K562 (cell line): ENCODE results near the gene OR52R1.
A peak's percentile ranks its signal among the peaks of the same experiment; 100 is the strongest.

Experiments
- CTCF ChIP-seq, 3 experiments: IDR thresholded peaks in 2 of 3; conservative IDR thresholded peaks in 1 of 3; 2 replicates each; pipeline ENCODE4 v1.5.1; 2011 to 2012; ENCODE audit warnings: low read length in 3 of 3, mild to moderate bottlenecking in 3 of 3, control low read depth in 2 of 3, improper control_type of control experiment in 1 of 3, inconsistent platforms in 1 of 3, low read depth in 1 of 3, mixed read lengths in 1 of 3, moderate library complexity in 1 of 3; ENCODE audit not compliant: insufficient read depth in 2 of 3
- HCFC1 ChIP-seq: IDR thresholded peaks from 2 replicates; pipeline ENCODE4 v1.6.1; 2012; ENCODE audit warnings: low read depth, low read length, improper control_type of control experiment
- POLR2A ChIP-seq: fragments of 450-650 bp; conservative IDR thresholded peaks from 2 replicates; pipeline ENCODE4 v1.6.1; 2016
- POLR2AphosphoS5 ChIP-seq: IDR thresholded peaks from 2 replicates; pipeline ENCODE4 v1.6.1; 2011; ENCODE audit warnings: mild to moderate bottlenecking, low read depth, low read length, moderate library complexity; ENCODE audit not compliant: control insufficient read depth, insufficient read depth
- SP1 ChIP-seq: sonication (generic); formaldehyde crosslinking; IDR thresholded peaks from 2 replicates; pipeline ENCODE4 v1.8.1; 2022; ENCODE audit warnings: mild to moderate bottlenecking, missing genetic modification reagents
- SPI1 ChIP-seq: IDR thresholded peaks from 2 replicates; pipeline ENCODE4 v1.6.1; 2011; ENCODE audit warnings: low read depth, low read length, control low read depth, borderline replicate concordance
- YY1 ChIP-seq, 3 experiments: IDR thresholded peaks; 2 replicates each; pipeline ENCODE4 v1.6.1; 2011; ENCODE audit warnings: low read length in 2 of 3, mild to moderate bottlenecking in 2 of 3, moderate library complexity in 2 of 3, borderline replicate concordance in 1 of 3, control low read depth in 1 of 3, low read depth in 1 of 3; ENCODE audit not compliant: insufficient read depth in 3 of 3, insufficient replicate concordance in 2 of 3, control insufficient read depth in 1 of 3, insufficient read length in 1 of 3; ENCODE audit errors: extremely low read depth in 1 of 3
- ZNF644 ChIP-seq: fragments of 200-800 bp; sonication (Bioruptor generic); IDR thresholded peaks from 2 replicates; pipeline ENCODE4 v1.6.1; 2016; ENCODE audit warnings: low read depth, missing genetic modification characterization, missing compliant biosample characterization

- TF ChIP-seq SP1 (CRISPR knock-in tag) (no peak), SPI1 (no peak), HCFC1 (no peak), POLR2AphosphoS5 (no peak), CTCF (IDR thresholded peaks at IDR 0.05 in 2 of 3, conservative IDR thresholded peaks at IDR 0.05 in 1 of 3; ENCODE audit: insufficient read depth in 2 of 3, low read depth in 1 of 3, low read length in 3 of 3) (peak; percentile 3 to 46 (median 24); a peak in 3 of 6 replicates), POLR2A (no peak), ZNF644 (tag) (no peak), YY1 (IDR thresholded peaks at IDR 0.05; ENCODE audit: borderline replicate concordance in 1 of 3, control insufficient read depth in 1 of 3, extremely low read depth in 1 of 3, insufficient read depth in 3 of 3, insufficient read length in 1 of 3, insufficient replicate concordance in 2 of 3, low read depth in 1 of 3, low read length in 2 of 3) (no peak)
Observed at GRCh38 chr11:4826425-4826824, 22.2 kb upstream of the OR52R1 start.
